Vagina (tissue), 2 donors: ENCODE results near the gene CUX1.

ENCODE experiments used
- POLR2AphosphoS5 ChIP-seq, 2 donors: sonication (generic); formaldehyde crosslinking; IDR thresholded peaks; one replicate each; pipeline ENCODE4 v1.9.0; 2017; ENCODE audit warnings: antibody characterized with exemption in 2 of 2, mild to moderate bottlenecking in 2 of 2, low read depth in 1 of 2; ENCODE audit not compliant: insufficient read depth in 1 of 2
- TF ChIP-seq, protein P1 (sequence below), 3 experiments: fragments of 450-650 bp in 2 of 3; fragments of 200-600 bp in 1 of 3; sonication (generic) in 1 of 3; IDR thresholded peaks; one replicate each; pipeline ENCODE4 v1.5.1; 2017 to 2019; ENCODE audit warnings: antibody characterized with exemption in 3 of 3, mild to moderate bottlenecking in 2 of 3, moderate library complexity in 2 of 3

- TF ChIP-seq, protein P1, sequence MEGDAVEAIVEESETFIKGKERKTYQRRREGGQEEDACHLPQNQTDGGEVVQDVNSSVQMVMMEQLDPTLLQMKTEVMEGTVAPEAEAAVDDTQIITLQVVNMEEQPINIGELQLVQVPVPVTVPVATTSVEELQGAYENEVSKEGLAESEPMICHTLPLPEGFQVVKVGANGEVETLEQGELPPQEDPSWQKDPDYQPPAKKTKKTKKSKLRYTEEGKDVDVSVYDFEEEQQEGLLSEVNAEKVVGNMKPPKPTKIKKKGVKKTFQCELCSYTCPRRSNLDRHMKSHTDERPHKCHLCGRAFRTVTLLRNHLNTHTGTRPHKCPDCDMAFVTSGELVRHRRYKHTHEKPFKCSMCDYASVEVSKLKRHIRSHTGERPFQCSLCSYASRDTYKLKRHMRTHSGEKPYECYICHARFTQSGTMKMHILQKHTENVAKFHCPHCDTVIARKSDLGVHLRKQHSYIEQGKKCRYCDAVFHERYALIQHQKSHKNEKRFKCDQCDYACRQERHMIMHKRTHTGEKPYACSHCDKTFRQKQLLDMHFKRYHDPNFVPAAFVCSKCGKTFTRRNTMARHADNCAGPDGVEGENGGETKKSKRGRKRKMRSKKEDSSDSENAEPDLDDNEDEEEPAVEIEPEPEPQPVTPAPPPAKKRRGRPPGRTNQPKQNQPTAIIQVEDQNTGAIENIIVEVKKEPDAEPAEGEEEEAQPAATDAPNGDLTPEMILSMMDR (IDR thresholded peaks at IDR 0.05): no peak
- TF ChIP-seq POLR2AphosphoS5 (IDR thresholded peaks at IDR 0.05; ENCODE audit: insufficient read depth in 1 of 2, low read depth in 1 of 2): no peak
These were observed 502.8 kb downstream of the CUX1 start for GRCh38 chr7:102320181-102320580.
